B cell (primary cell): ENCODE measurements around the gene PHF8. TPM values are rescaled to one million over a fixed set of nuclear protein-coding genes. Genes with fewer than 3 reads are reported as not detected.

Experiments used
- ATAC-seq: fragments of 200-7000 bp; cut with Tn5 transposase; one replicate; pipeline ENCODE4 v1.10.0; 2021; ENCODE audit warnings: low read depth, mild to moderate bottlenecking, moderate number of reproducible peaks, moderate library complexity
- CTCF ChIA-PET: fragments of 350-600 bp; sonication (Branson Sonifier 250); formaldehyde crosslinking; loops from one replicate; lab custom pipeline; 2021; ENCODE audit warnings: antibody characterized with exemption, inconsistent platforms; lab: Charles Lee
- POLR2A ChIA-PET: fragments of 350-600 bp; sonication (Branson Sonifier 250); formaldehyde crosslinking; loops from one replicate; lab custom pipeline; 2021; ENCODE audit warnings: antibody characterized with exemption; lab: Charles Lee
- DNase-seq: peaks from one replicate; pipeline ENCODE4 v3.0.0; 2013
- H2AFZ ChIP-seq: 2 replicates; pipeline ENCODE4 v1.6.1; 2012; ENCODE audit warnings: mild to moderate bottlenecking, low read depth, low read length; ENCODE audit not compliant: insufficient read depth, poor library complexity, severe bottlenecking
- H3K27ac ChIP-seq, 2 donors: 1 replicate in 1 of 2; 2 replicates in 1 of 2; pipeline ENCODE4 v1.5.1; 2012 to 2013; ENCODE audit warnings: low read length in 2 of 2, mild to moderate bottlenecking in 2 of 2, moderate library complexity in 1 of 2
- H3K27me3 ChIP-seq, 4 experiments: fragments of 200-600 bp in 1 of 4; sonication (generic) in 1 of 4; replicated peaks in 1 of 4; 1 replicate in 2 of 4; 2 replicates in 2 of 4; pipeline versions ENCODE4 v1.6.1 to v1.7.0; 2013 to 2016; ENCODE audit warnings: low read length in 3 of 4, mild to moderate bottlenecking in 2 of 4, mixed read lengths in 1 of 4, moderate library complexity in 1 of 4; ENCODE audit not compliant: insufficient read depth in 4 of 4, control insufficient read depth in 3 of 4; ENCODE audit errors: control extremely low read depth in 1 of 4
- H3K36me3 ChIP-seq, 2 experiments: replicated peaks in 1 of 2; 1 replicate in 1 of 2; 2 replicates in 1 of 2; pipeline versions ENCODE4 v1.6.1 to v1.7.1; 2013; ENCODE audit warnings: low read length in 1 of 2; ENCODE audit not compliant: insufficient read depth in 2 of 2, control insufficient read depth in 1 of 2; ENCODE audit errors: control extremely low read depth in 1 of 2, extremely low read depth in 1 of 2
- H3K4me1 ChIP-seq, 2 donors: fragments of 200-600 bp in 1 of 2; sonication (generic) in 1 of 2; 1 replicate in 1 of 2; 2 replicates in 1 of 2; pipeline versions ENCODE4 v1.5.1 to v1.6.1; 2013 to 2017; ENCODE audit warnings: low read length in 2 of 2; ENCODE audit not compliant: control insufficient read depth in 2 of 2, insufficient read depth in 2 of 2
- H3K4me2 ChIP-seq: replicated peaks from 2 replicates; pipeline ENCODE3; 2012; ENCODE audit warnings: mild to moderate bottlenecking, low read depth, low read length; ENCODE audit not compliant: poor library complexity, severe bottlenecking
- H3K4me3 ChIP-seq, 5 experiments: fragments of 200-600 bp in 1 of 5; sonication (generic) in 1 of 5; 1 replicate in 3 of 5; 2 replicates in 2 of 5; pipeline versions ENCODE4 v1.5.1 to v1.7.0; 2011 to 2016; ENCODE audit warnings: low read length in 4 of 5, mild to moderate bottlenecking in 4 of 5, low read depth in 2 of 5, control low read depth in 1 of 5, moderate library complexity in 1 of 5; ENCODE audit not compliant: insufficient read depth in 1 of 5; ENCODE audit errors: control extremely low read depth in 1 of 5, extremely low read depth in 1 of 5
- H3K79me2 ChIP-seq: fragments of 200-600 bp; sonication (generic); one replicate; pipeline ENCODE4 v1.6.0; 2016; ENCODE audit warnings: low read length; ENCODE audit not compliant: control insufficient read depth, insufficient read depth
- H3K9ac ChIP-seq: fragments of 200-600 bp; sonication (generic); 2 replicates; pipeline ENCODE4 v1.6.1; 2017; ENCODE audit warnings: mild to moderate bottlenecking, low read length, moderate library complexity
- H3K9me3 ChIP-seq, 3 donors: one replicate each; pipeline versions ENCODE4 v1.6.1 to v1.7.1; 2013; ENCODE audit warnings: low read length in 2 of 3; ENCODE audit not compliant: control insufficient read depth in 2 of 3, insufficient read depth in 1 of 3; ENCODE audit errors: control extremely low read depth in 1 of 3
- H4K20me1 ChIP-seq: 2 replicates; pipeline ENCODE4 v1.6.0; 2012; ENCODE audit warnings: mild to moderate bottlenecking, low read length; ENCODE audit not compliant: insufficient read depth, control insufficient read depth, poor library complexity, severe bottlenecking
- H3K27ac Mint-ChIP-seq: one replicate; pipeline ENCODE4 v1.8.0; 2021; ENCODE audit warnings: mixed read lengths
- H3K27me3 Mint-ChIP-seq: one replicate; pipeline ENCODE4 v1.8.0; 2021; ENCODE audit warnings: mixed read lengths
- H3K4me1 Mint-ChIP-seq: one replicate; pipeline ENCODE4 v1.8.0; 2021; ENCODE audit warnings: mixed read lengths
- H3K4me3 Mint-ChIP-seq: one replicate; pipeline ENCODE4 v1.8.0; 2021; ENCODE audit warnings: mixed read lengths
- H3K9me3 Mint-ChIP-seq: one replicate; pipeline ENCODE4 v1.8.0; 2022; ENCODE audit warnings: mixed read lengths; ENCODE audit not compliant: insufficient read depth
- CTCF ChIP-seq: fragments of 200-600 bp; IDR thresholded peaks from one replicate; pipeline ENCODE4 v1.8.0; 2022; ENCODE audit warnings: antibody characterized with exemption, mild to moderate bottlenecking
- EZH2 ChIP-seq: IDR thresholded peaks from 2 replicates; pipeline ENCODE4 v1.6.1; 2012; ENCODE audit warnings: borderline replicate concordance, low read depth, mild to moderate bottlenecking, moderate library complexity, low read length; ENCODE audit not compliant: insufficient read depth, poor library complexity, severe bottlenecking
- WGBS: methylation state at CpG from one replicate; pipeline ENCODE4 v1.1.5; 2013; ENCODE audit warnings: missing lambda C conversion rate; ENCODE audit not compliant: insufficient coverage; 5-methylcytosine and 5-hydroxymethylcytosine counted together
- intact Hi-C: fragments of 100-400 bp; cut with micrococcal nuclease; formaldehyde crosslinking; loops from one replicate; pipeline ENCODE4 v1.10.0; 2022
- polyA plus RNA-seq: library from polyadenylated mRNA; depleted of rRNA; stranded (reverse); fragments of >200 nt; gene quantifications from 2 replicates; pipeline ENCODE4 v1.2.3, GENCODE V29; 2012
- total RNA-seq, 2 donors: library from RNA; stranded (reverse); fragments of 120-200 nt in 1 of 2; gene quantifications; 1 replicate in 1 of 2; 2 replicates in 1 of 2; pipeline versions ENCODE4 v1.2.3 to v1.2.4, GENCODE V29; 2013 to 2022

PHF8 gene
- total and polyA plus RNA-seq, 2 donors (not counting 1 experiment from before 2014, with no cell fraction given) = 21.4 to 73.2 TPM

GRCh38 chrX:54089191-54089590 is 44.9 kb upstream of the PHF8 start:
- no peaks in the 10 kb centered on the region for H3K9me3 Mint-ChIP-seq
- no peak overlapping the region for H3K4me3 ChIP-seq
- WGBS = no CpG with 5 or more reads among the region's 2 CpGs

GRCh38 chrX:54087661-54088060 is 43.4 kb upstream of the PHF8 start:
- Histone ChIP-seq H4K20me1 (no peaks in the 10 kb centered on the region), H3K27me3 (no peaks in the 10 kb centered on the region), H3K27ac (no peak overlapping the region), H2AFZ (no peak overlapping the region), H3K9me3 (no peaks in the 10 kb centered on the region), H3K9ac (no peak overlapping the region), H3K4me1 (no peaks in the 10 kb centered on the region), H3K4me2 (no peak overlapping the region), H3K36me3 (peaks cover 0 to 3% of the 10 kb centered on the region in 2 experiments), H3K4me3 (no peak overlapping the region), H3K79me2 (no peaks in the 10 kb centered on the region)
- H3K4me3 Mint-ChIP-seq = no peak overlapping the region
- DNase-seq = no peak
- WGBS = 100% methylated on average over 2 of the region's 4 CpGs
- ATAC-seq = no peak
- H3K9me3 Mint-ChIP-seq = no peaks in the 10 kb centered on the region
- ChIA-PET CTCF (no interaction called here), POLR2A (interaction anchor here (0.7 kb wide), 1 partner anchor 45 kb away, joined by 4 read pairs; no protein-coding TSS in a partner anchor)
- H3K27ac Mint-ChIP-seq = no peak overlapping the region
- no peaks in the 10 kb centered on the region for H3K4me1 Mint-ChIP-seq
- TF ChIP-seq EZH2 = no peak
- TF ChIP-seq CTCF = no peak
- intact Hi-C loops = no loop called here
- no peaks in the 10 kb centered on the region for H3K27me3 Mint-ChIP-seq

More at GRCh38 chrX:54089191-54089590, 44.9 kb upstream of the PHF8 start:
- no peak overlapping the region for H3K4me3 Mint-ChIP-seq
- ATAC-seq (no peak), DNase-seq (no peak)
- no peaks in the 10 kb centered on the region for H3K79me2 ChIP-seq
- H3K27ac Mint-ChIP-seq = no peak overlapping the region
- POLR2A ChIA-PET = no interaction called here
- H3K27me3 Mint-ChIP-seq = no peaks in the 10 kb centered on the region
- TF ChIP-seq CTCF = no peak
- TF ChIP-seq EZH2 = no peak
- H3K27me3 ChIP-seq = no peaks in the 10 kb centered on the region
- H2AFZ ChIP-seq = no peak overlapping the region
- no peak overlapping the region for H3K4me2 ChIP-seq
- H3K4me1 ChIP-seq = no peaks in the 10 kb centered on the region
- no peaks in the 10 kb centered on the region for H4K20me1 ChIP-seq
- peaks cover 0 to 3% of the 10 kb centered on the region in 2 experiments for H3K36me3 ChIP-seq
- intact Hi-C loops = no loop called here
- H3K27ac ChIP-seq = no peak overlapping the region
- no peaks in the 10 kb centered on the region for H3K4me1 Mint-ChIP-seq
- H3K9ac ChIP-seq = no peak overlapping the region
- no peaks in the 10 kb centered on the region for H3K9me3 ChIP-seq
- CTCF ChIA-PET = no interaction called here
